Muscle of leg (tissue), 11 donors: ENCODE data around the gene ZNRF4. TPM values are rescaled to one million over a fixed set of nuclear protein-coding genes. Genes with fewer than 3 reads are reported as not detected.
"Not testable (repeated sequence)": the region's sequence is repeated elsewhere in the genome, so short reads cannot be mapped to it uniquely, and the experiment has no call there.

Experiments
- DNase-seq: peaks from one replicate; pipeline ENCODE4 v3.0.0; 2013
- H3K27ac ChIP-seq: one replicate; pipeline ENCODE4 v1.5.1; 2013; ENCODE audit warnings: mild to moderate bottlenecking, low read length, control low read depth
- H3K27me3 ChIP-seq: one replicate; pipeline ENCODE4 v1.6.1; 2013; ENCODE audit warnings: low read length; ENCODE audit not compliant: control insufficient read depth, insufficient read depth
- H3K36me3 ChIP-seq: one replicate; pipeline ENCODE4 v1.6.1; 2013; ENCODE audit warnings: low read length; ENCODE audit not compliant: control insufficient read depth, insufficient read depth
- H3K4me1 ChIP-seq: one replicate; pipeline ENCODE4 v1.6.1; 2013; ENCODE audit warnings: low read length; ENCODE audit not compliant: control insufficient read depth, insufficient read depth
- H3K4me3 ChIP-seq: one replicate; pipeline ENCODE4 v1.5.1; 2013; ENCODE audit warnings: low read length, control low read depth
- H3K9me3 ChIP-seq: replicated peaks from 2 replicates; pipeline ENCODE4 v1.6.1; 2013; ENCODE audit warnings: low read depth, low read length; ENCODE audit not compliant: control insufficient read depth
- WGBS: methylation state at CpG from one replicate; pipeline ENCODE4 v1.1.5; 2013; ENCODE audit warnings: missing lambda C conversion rate; ENCODE audit not compliant: insufficient coverage; 5-methylcytosine and 5-hydroxymethylcytosine counted together
- polyA plus RNA-seq, 8 donors: library from polyadenylated mRNA; unstranded; fragments of 120-200 nt; gene quantifications; one replicate each; pipeline versions ENCODE4 v1.2.1 to v1.2.3, GENCODE V29; 2013; ENCODE audit warnings: inconsistent platforms in 1 of 8, low replicate concordance in 1 of 8; ENCODE audit not compliant: insufficient read length in 8 of 8, insufficient read depth in 1 of 8
- total RNA-seq: library from RNA; stranded (reverse); fragments of 120-200 nt; gene quantifications from one replicate; pipeline ENCODE4 v1.2.4, GENCODE V29; 2013

The ZNRF4 gene
- total and polyA plus RNA-seq, 9 donors: not detected

DNA sequence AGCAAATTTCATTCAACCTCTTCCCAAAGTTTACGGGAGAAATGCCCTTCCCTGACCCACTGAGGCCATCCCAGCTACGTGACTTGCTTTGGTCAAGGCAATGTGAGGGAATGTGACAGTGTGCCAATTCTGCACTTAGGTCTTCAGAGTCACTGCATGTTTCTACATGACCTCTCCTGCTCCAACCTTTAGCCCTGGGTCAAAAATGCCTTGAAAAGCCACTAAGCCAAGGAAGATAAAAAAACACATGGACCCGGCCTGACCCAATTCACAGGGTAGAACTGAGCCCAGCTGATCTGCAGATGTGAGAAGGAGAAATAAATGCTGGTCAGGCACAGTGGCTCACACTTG, 30.0 kb downstream of the ZNRF4 start:
- H3K4me1 ChIP-seq: peaks cover 5% of the 10 kb centered on the region
- no peak overlapping the region for H3K4me3 ChIP-seq
- no peak for DNase-seq
- H3K9me3 ChIP-seq: peaks cover 15% of the 10 kb centered on the region
- H3K27ac ChIP-seq: no peak overlapping the region
- WGBS: 73% methylated on average over 2 of the region's 3 CpGs
- peaks cover 17% of the 10 kb centered on the region for H3K27me3 ChIP-seq
- no peaks in the 10 kb centered on the region for H3K36me3 ChIP-seq

DNA sequence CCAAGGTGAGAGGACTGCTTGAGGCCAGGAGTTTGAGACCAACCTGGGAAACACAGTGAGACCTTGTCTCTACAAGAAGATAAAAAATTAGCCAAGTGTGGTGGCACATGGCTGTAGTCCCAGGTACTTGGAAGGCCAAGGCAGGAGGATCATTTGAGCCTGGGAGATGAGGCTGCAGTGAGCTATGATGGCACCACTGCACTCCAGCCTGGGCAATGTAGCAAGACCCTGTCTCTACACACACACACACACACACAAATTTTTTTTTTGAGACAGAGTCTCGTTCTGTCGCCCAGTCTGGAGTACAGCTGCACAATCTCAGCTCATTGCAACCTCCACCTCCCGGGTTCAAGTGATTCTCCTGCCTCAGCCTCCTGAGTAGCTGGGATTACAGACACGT, 30.4 kb downstream of the ZNRF4 start:
- H3K4me1 ChIP-seq, H3K27ac ChIP-seq, DNase-seq, H3K36me3 ChIP-seq, H3K4me3 ChIP-seq: not testable (repeated sequence)
- 90% methylated on average over 2 of the region's 4 CpGs for WGBS
- Histone ChIP-seq H3K9me3 (peaks cover 15% of the 10 kb centered on the region), H3K27me3 (peaks cover 18% of the 10 kb centered on the region)

DNA sequence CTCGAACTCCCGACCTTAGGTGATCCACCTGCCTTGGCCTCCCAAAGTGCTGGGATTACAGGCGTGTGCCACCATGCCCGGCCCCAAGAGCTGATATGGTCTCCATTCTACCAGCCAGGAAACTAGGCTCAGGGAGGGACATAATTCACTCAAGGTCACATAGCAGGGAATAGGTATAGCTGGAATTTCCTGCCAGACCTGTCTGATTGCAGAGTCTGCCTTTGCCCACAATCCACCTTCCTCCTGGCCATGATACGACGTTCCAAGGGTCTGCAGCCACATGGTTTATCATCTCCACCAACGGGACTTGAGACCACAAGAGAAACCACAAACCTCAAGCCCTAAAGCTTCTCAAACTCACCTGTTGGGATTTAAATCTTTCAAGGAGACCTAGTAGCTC, 32.0 kb downstream of the ZNRF4 start:
- Histone ChIP-seq H3K27me3 (peaks cover 26% of the 10 kb centered on the region), H3K36me3 (no peaks in the 10 kb centered on the region)
- 51% methylated on average over 7 of the region's 7 CpGs for WGBS

DNA sequence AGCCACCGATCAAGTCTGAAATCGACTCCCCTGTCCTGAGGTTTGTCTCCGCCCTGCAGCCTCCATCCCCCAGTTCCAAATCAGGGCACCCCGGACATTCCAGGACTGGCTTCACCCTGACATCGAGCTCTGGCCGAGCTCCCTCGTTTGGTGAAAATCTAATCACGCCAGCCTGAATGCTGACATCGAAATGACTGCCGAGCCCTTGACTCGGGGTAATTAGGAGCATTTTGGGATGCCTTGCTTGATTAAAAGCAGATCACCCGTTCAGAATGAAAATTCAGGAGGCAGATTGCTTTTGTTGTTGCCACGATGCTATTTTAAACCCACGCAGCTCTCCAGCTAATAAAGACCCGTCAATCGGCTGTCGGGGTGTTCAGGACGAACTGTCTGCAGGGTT, 34.3 kb downstream of the ZNRF4 start:
- DNase-seq: no peak
- H3K36me3 ChIP-seq: no peaks in the 10 kb centered on the region
- WGBS: 27% methylated on average over 18 of the region's 18 CpGs
- no peak overlapping the region for H3K4me3 ChIP-seq
- H3K27me3 ChIP-seq: peaks cover 45% of the 10 kb centered on the region
- no peaks in the 10 kb centered on the region for H3K9me3 ChIP-seq
- H3K27ac ChIP-seq: no peak overlapping the region
- H3K4me1 ChIP-seq: peaks cover 3% of the 10 kb centered on the region

More for the DNA sequence above, 32.0 kb downstream of the ZNRF4 start:
- no peak overlapping the region for H3K4me3 ChIP-seq
- H3K4me1 ChIP-seq: peaks cover 5% of the 10 kb centered on the region
- no peak overlapping the region for H3K27ac ChIP-seq
- DNase-seq: no peak
- peaks cover 6% of the 10 kb centered on the region for H3K9me3 ChIP-seq

DNA sequence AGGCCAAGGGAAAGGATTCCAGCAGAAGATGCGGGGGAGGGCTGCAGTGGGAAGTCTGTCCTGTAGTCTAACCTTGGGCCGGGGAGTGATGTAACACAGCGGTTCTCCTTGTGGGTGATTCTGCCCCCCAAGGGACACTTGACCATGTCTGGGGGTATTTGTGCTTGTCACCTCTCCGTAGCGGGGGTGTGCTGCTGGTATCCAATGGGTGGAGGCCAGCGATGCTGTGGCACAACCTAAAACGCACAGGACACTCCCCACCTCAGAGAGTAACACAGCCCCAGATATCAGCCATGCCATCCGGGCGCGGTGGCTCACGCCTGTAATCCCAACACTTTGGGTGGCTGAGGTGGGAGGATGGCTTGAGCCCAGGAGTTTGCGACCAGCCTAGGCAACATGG, 36.3 kb downstream of the ZNRF4 start:
- Histone ChIP-seq H3K9me3 (no peaks in the 10 kb centered on the region), H3K4me1 (peaks cover 2% of the 10 kb centered on the region), H3K36me3 (no peaks in the 10 kb centered on the region), H3K27ac (no peak overlapping the region), H3K4me3 (no peak overlapping the region), H3K27me3 (peaks cover 55% of the 10 kb centered on the region)
- 92% methylated on average over 7 of the region's 12 CpGs for WGBS
- DNase-seq: no peak

DNA sequence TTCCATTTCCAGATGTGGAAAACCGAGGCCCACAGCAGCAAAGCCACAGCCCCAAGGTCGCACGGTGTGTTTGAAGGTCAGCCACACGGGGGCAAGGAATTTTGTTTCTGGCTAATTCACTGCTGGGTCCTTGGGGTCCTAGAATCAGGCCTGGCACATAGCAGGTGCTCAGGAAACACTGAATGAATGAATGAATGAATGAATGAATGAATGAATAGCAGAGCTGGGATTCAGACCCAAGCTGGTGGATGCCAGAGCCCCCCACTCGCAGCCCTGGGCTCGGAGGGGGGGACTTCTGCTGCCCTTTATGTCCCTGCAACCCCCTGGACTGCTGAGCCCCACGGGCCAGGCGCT, 37.0 kb downstream of the ZNRF4 start:
- Histone ChIP-seq H3K27me3 (peaks cover 55% of the 10 kb centered on the region), H3K36me3 (no peaks in the 10 kb centered on the region), H3K4me3 (no peak overlapping the region), H3K9me3 (no peaks in the 10 kb centered on the region), H3K27ac (no peak overlapping the region), H3K4me1 (peaks cover 2% of the 10 kb centered on the region)
- 46% methylated on average over 6 of the region's 8 CpGs for WGBS
- DNase-seq: no peak

DNA sequence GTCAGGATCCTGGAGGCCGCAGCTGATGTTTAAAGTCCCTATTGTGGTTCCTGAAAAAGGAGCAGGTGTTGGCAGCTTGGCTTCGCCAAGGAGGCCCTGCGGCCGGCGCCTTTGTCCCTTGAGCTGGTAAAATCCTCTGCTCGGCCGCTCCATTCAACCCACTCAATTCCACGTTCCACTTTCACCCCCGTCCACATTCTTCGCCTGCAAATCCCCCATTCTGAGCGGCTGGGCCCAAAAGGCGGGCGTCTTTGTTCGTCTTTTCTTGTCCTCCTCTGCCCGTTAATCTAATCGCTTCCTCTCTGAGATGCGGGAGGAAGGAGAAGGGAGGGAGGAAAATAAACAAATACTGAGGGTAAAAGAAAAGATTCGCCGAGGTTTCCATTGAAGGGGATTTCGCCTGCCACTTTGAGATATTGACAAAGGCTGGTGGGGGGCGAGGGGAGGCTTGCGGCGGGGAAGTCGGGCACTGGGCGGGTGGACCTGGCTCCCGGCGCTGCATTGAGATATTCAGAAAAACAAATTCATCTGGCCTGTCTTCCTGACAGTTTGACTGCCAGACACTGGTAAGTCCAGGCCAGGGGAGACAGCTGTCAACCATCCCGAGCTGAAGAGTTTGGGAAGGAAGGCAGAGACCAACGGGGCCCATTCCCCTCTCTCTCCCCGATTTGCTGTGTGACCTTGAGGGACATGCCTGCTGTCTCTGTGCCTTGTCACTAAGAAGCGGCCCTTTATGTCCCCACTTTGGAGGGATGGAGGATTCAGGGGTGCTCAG, 37.6 kb downstream of the ZNRF4 start:
- Histone ChIP-seq H3K36me3 (no peaks in the 10 kb centered on the region), H3K27me3 (peaks cover 58% of the 10 kb centered on the region), H3K27ac (no peak overlapping the region), H3K9me3 (no peaks in the 10 kb centered on the region), H3K4me1 (peaks cover 2% of the 10 kb centered on the region), H3K4me3 (no peak overlapping the region)
- 23% methylated on average over 21 of the region's 31 CpGs for WGBS
- no peak for DNase-seq

DNA sequence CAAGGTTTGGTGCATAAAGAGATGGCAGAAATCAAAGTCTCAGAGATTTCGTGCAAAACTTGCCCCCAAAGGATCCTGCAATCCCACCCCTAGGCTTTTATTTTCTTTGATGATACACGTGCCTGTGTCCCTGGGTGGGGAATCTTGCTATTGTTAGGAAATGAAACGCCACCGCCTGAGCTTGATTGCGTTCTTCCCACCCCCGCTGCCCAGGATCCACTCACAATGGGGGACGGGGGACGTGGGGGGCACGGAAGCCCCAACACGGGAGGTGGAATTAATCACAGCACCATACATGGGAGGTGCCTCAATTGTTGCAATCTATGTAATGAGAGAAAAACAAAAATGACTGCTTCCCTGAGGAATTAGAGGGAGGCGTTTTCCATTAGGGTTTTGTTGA, 39.6 kb downstream of the ZNRF4 start:
- Histone ChIP-seq H3K9me3 (peaks cover 2% of the 10 kb centered on the region), H3K36me3 (no peaks in the 10 kb centered on the region), H3K27me3 (peaks cover 65% of the 10 kb centered on the region), H3K4me3 (no peak overlapping the region), H3K27ac (no peak overlapping the region), H3K4me1 (peaks cover 2% of the 10 kb centered on the region)
- 40% methylated on average over 1 of the region's 11 CpGs for WGBS
- DNase-seq: no peak

DNA sequence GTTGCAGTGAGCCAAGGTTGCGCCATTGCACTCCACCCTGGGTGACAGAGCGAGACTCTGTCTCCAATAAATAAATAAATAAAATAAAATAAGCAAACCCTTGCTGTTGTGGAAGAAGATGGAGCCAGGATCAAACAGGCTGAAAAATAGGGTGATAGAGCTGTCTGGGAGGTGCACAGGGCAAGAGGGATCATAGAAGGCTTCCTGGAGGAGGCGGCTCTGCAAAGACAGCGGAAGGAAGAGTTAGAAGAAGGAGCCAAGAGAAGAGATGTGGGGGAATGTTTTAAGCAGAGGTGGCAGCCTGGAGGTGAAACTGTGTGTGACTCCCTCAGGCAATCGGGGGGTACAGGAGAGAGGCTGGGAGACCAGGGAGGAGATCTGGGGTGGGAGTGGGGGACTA, 40.6 kb downstream of the ZNRF4 start:
- Histone ChIP-seq H3K36me3 (no peaks in the 10 kb centered on the region), H3K4me1 (peaks cover 2% of the 10 kb centered on the region), H3K9me3 (peaks cover 2% of the 10 kb centered on the region), H3K27me3 (peaks cover 60% of the 10 kb centered on the region), H3K4me3 (no peak overlapping the region), H3K27ac (no peak overlapping the region)
- 79% methylated on average over 3 of the region's 5 CpGs for WGBS
- DNase-seq: no peak

DNA sequence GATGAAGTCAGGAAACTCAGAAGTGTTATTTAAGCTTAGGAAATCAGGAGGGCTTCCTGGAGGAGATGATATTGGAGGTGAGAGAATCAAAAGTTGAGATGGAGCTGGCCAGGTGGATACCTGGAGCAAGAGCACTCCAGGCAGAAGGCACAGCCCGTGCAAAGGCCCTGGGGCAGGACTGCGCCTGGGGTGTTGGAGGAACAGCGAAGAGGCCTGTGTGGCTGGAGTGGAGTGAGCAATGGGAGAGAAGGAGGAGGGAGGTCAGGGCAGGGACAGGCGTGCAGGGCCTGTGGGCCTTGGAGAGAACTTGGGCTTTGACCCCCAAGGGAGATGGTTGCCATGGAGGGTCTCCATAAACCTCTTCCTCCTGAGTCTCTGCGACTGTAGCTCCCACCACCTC, 42.1 kb downstream of the ZNRF4 start:
- H3K36me3 ChIP-seq: no peaks in the 10 kb centered on the region
- DNase-seq: no peak
- H3K4me3 ChIP-seq: no peak overlapping the region
- peaks cover 47% of the 10 kb centered on the region for H3K27me3 ChIP-seq
- H3K27ac ChIP-seq: no peak overlapping the region
- WGBS: 95% methylated on average over 4 of the region's 5 CpGs
- peaks cover 9% of the 10 kb centered on the region for H3K9me3 ChIP-seq
- peaks cover 2% of the 10 kb centered on the region for H3K4me1 ChIP-seq
